ENCODE data around the gene IL13RA2.

The IL13RA2 gene, protein sequence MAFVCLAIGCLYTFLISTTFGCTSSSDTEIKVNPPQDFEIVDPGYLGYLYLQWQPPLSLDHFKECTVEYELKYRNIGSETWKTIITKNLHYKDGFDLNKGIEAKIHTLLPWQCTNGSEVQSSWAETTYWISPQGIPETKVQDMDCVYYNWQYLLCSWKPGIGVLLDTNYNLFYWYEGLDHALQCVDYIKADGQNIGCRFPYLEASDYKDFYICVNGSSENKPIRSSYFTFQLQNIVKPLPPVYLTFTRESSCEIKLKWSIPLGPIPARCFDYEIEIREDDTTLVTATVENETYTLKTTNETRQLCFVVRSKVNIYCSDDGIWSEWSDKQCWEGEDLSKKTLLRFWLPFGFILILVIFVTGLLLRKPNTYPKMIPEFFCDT

DNA sequence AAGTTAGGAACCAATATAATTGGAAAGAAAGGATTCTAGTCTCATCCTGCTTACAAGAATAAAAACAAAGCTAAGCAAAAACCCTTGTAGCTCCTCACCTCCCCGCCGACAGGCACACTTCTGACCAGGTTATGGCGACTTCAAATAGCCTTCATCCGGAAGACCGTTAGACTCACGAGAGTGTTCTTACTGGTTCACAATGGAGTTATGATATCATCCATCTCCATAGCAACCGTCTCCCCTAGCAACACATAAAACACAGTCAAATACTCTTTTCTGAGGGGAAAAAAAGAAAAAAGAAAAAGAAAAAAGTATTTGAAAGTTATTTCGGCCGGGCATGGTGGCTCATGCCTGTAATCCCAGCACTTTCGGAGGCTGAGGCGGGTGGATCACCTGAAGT is at the start of gene IL13RA2:
Gene IL13RA2 (minus strand): TSS at position 162 of the 400 bp plus-strand sequence. CDS start 347 bp downstream, outside the sequence.
- DNase-seq: no peak

GRCh38 chrX:115065304-115065703 is 47.9 kb upstream of the IL13RA2 start:
- DNase-seq: no peak

GRCh38 chrX:115060013-115060412 is 42.6 kb upstream of the IL13RA2 start:
- DNase-seq: no peak

DNA sequence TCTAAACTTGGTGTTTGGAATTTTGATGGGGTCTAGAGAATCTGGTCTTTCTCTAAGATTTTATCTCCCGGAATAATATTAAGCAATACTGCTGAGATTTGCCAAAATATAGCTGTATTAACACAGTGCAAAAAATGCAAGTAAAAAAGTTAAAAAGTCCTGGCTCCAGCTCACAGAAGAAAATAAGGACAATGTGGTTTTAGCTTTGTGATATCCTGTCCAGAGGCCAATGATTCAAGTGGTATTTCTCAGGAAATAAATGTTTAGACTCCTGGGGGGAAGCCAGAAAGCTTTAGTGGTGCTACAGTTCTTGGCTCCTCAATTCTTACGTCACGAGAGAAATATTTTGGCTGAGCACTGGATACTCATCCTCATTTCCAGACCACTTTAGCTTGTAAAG is 40.9 kb upstream of the IL13RA2 start:
- DNase-seq: no peak

DNA sequence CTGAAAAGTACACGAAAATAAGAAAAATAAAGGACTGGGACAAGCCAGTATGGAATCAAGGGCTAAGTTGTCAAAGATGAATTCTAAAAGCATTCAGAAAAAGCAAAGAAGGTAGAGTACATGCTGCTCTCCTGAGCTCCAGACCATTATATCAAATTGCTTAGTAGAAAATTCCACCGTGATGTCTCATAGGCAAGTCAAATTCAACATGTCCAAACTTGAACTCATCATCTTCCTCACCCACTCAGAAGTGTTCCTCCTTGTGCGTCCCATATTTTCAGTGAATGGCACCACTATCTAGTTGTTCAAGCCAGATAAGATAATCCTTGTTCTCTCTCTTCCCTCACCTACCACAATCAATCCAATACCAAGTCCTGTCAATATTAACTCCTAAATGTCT is 37.5 kb upstream of the IL13RA2 start:
- DNase-seq: no peak

DNA sequence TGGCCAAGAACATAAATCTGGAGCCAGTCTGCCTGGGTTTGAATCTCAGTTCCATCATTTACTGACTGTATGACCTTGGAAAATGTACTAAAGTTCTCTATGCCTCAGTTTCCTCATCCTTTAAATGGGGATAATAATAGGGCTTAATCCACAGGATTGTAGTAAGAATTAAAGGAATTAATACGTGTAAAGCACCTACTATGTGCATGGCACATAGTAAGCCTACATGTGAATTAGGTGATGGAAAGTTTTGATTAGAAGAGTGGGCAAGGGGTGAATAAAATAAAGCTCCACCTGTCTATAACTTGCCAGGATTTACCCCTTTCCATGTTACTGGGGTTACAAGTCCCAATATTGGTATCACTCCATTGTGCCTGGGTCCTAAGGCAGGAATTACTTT is 35.8 kb upstream of the IL13RA2 start:
- DNase-seq: no peak

GRCh38 chrX:115047715-115048114 is 30.3 kb upstream of the IL13RA2 start:
- DNase-seq: no peak

DNA sequence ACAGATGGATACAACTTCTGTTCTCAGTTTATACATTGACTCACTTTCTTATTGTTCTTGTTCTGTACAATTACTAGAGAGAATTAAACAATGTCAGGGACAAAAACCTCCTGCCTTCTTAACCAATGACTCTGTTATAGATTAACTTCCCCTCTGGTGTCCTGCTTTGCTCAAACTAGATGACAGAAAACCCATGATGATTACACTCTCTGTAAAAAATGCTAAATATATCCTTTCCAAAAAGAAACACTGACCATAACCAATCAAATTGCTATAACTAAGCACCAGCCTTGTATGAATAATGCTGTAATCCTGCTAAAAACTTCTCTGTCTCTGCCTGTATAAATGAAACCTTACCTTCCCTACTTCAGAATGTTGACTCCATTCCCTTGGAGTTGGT is 29.8 kb upstream of the IL13RA2 start:
- DNase-seq: no peak

DNA sequence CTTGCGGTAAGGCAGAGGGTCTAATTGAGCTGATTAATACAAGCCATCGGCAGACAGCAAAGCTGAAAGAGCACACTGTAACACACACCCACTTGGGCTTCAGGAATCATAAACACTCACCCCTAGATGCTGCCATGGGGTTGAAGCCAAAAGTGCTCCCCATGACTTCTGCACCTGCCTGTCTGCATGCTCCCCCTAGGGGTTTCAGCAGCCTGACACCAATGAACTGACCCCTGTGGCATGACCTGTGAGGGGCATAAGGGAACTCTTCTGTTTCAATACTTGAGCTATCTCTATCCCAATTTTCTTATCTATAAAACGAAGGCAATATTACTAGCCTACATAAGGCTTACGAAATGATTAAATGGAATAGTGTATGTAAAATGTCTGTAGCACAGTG is 23.0 kb upstream of the IL13RA2 start:
- DNase-seq: no peak

- no peak for DNase-seq
These were observed 21.0 kb upstream of the IL13RA2 start for GRCh38 chrX:115038406-115038805.

DNA sequence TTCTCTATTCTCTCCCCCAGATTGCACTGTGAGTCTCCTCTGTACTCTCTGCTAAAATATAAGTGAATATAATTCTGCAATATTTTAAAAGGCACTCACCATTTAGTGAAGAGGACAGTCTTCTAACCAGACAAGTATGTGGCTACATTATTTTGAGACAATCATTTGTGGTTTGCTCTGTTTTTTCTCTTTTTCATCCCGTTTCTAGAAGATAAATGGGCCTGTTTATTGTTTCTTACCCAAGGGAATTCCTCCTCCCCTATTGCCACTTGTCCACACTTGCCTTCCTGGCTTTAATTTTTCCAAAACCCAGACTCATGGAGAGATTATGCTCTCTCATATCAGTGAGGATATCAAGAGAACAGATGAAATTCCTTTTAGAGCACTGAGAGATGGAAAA is 18.6 kb upstream of the IL13RA2 start:
- no peak for DNase-seq

DNA sequence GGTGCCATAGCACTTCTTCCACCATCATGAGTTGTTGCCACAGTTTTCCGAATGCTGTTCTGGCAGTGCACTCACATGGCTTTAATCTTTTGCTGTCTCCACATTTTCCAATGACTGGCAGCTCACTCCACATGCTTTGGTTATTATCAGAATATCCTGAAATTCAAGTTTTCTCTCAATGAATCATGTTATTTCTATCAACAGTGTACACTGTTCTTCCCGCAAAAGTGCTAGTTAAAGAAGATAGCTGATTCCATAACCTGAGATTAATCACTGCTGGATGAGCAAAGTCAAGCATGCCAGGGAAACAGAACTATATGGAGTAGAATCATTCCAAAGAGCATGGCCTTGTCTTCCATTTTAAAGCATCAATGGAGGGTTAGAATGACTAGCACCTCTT is 14.6 kb upstream of the IL13RA2 start:
- no peak for DNase-seq

GRCh38 chrX:115030625-115031024 is 13.2 kb upstream of the IL13RA2 start:
- no peak for DNase-seq

DNA sequence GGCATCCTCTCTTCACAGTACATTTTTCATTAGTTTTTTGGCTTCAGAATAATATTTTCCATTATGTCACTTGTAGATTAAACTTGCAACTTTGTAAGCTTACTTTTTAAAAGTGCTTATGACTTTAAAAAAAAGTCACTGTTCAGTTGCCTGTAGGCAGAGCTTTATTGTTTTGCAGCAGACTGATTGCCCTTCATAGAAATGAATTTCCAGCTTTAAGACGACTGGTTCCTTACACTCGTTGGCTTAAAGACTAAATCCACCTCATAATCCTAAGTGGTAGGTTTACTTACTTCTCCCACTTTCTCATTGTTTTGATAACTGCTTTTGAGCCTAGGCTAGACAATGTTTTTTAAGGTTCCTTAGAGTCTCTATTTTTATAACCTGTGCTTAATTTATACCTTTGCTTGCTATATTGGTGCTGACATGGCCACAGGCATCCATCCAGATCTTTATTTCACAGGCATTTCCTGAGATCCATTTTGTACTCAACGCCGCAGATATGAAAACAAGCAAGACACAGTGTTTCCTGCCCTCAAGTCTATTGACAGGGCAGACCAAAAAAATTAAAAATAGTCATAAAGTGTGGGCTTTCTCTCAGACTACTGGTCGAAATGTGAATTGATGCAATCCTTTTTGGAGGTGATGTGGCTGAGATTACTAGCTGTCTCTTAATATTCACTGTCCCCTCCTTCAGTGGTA is 12.6 kb upstream of the IL13RA2 start:
- no peak for DNase-seq

DNA sequence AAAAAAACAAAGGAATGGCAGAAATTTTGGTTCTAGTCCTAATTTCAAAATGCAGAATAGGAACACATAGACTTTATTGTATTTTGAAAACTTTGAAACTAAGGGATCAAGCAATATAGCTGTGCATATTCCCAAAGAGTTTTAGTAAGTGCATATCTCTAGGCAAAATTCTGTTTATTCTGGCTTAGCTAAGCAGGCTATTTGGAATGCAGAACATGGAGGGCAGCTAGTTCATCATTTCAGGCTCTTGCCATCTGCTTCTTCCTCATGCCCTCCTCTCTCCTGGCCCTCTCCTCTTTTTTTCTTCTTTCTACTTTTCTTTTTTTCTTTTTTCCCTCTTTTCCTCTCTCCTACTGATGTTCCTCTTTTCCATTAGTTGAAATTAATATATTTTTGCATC is 12.0 kb upstream of the IL13RA2 start:
- no peak for DNase-seq

DNA sequence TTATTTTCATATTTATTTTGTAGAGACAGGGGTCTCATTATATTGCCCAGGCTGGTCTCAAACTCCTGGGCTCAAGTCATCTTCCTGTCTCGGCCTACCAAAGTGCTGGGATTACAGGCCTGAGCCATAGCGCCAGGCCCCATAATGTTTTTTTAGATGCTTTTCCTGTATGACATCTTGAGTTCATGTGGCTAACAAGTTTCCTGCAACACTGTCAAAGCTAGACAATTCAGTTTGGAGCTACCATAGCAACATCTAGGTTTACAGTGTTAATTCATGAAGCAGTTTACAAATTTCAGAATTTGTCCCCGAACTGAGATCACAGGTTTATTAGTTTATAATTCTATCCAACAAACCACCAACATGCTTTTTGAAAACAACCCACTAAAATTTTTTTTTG is 6.4 kb upstream of the IL13RA2 start:
- no peak for DNase-seq

- no peak for DNase-seq
These were observed 5.7 kb upstream of the IL13RA2 start for GRCh38 chrX:115023139-115023538.

DNA sequence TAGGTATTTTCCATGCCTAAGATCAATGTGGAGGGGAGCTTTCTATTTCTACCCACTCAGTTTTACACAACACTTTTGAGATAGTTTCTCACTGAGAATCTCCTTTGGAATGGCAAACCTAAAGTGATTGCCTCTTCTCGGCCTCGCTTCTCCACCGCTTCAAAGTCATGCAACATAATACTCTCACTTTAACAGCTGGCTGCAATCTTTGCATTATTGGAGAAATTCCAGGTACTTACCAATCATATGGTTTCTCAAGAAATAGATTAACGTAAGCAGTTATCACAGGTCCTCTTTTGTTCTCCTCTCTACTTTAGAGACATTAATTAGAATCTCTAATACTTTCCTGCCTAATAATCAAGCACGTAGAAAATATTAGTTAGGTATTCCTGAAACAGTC is 3.7 kb upstream of the IL13RA2 start:
- DNase-seq: no peak

- DNase-seq: no peak
These were observed 1.5 kb upstream of the IL13RA2 start for GRCh38 chrX:115018944-115019343.

DNA sequence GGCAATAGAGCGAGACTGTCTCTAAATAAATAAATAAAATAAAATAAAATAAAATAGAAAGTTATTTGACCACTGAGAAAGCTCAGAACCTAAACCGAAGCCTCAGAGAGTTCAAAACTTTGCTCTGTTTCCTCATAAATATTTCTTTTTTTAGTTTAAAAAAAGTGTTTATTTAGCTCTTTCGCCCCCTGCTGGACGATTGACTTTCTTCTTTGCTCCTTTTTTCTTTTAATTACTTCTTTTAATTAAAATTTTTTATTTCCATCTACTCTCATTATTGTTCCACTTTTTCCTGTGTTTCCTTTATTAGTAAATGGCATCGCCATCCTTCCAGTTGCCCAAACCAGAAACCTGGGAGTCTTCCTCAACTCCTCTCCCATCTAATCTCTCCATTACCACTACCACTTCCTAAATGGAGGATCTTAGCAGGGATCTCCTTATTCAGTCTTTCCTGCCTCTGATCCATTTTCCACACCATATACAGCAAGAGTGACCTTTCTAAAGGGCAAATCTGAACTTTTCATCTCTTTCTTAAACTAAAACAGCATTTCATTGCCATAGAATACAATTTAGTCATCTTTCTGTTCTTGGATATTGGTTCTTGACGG is 728 bp upstream of the IL13RA2 start:
- DNase-seq: no peak

DNA sequence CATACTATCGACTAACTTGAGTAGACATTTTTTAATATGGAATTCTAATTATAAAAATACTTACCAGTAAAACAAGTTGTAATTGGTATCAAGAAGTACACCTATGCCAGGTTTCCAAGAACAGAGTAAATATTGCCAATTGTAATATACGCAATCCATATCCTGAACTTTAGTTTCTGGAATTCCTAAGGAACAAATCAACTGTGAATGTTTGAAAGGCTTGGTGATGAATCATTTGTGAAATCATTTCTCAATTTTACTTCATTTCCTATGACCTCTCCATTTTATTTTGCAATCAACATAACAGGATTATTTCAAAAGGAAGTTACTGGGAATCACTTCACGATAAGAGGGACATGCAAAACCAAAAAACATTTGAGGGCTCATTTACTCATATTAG is 3.7 kb downstream of the IL13RA2 start:
- no peak for DNase-seq

GRCh38 chrX:115011428-115011827 is 6.0 kb downstream of the IL13RA2 start:
- DNase-seq: no peak

DNA sequence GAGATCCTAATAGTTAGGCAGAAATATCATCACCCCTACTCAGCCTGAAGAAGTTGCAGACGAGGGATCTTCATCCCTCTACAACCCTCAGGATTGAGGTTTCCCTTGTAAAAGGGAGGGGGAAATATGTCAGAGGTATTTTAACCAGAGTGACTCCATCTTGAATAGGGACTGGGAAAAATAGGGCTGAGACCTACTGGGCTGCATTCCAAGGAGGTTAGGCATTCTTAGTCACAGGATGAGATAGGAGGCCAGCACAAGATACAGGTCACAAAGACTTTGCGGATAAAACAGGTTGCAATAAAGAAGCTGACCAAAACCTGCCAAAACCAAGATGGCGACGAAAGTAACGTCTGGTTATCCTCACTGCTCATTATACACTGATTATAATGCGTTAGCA is 17.5 kb downstream of the IL13RA2 start:
- no peak for DNase-seq

- no peak for DNase-seq
These were observed 19.6 kb downstream of the IL13RA2 start for GRCh38 chrX:114997779-114998178.
